HUES6 (cell line): Measurements from ENCODE around the gene DOC2B.
A peak's percentile ranks its signal among the peaks of the same experiment; 100 is the strongest.
"Not testable (repeated sequence)": the region's sequence is repeated elsewhere in the genome, so short reads cannot be mapped to it uniquely, and the experiment has no call there.

Source experiments
- H3K27ac ChIP-seq: 2 replicates; pipeline ENCODE4 v1.7.0; 2013; ENCODE audit warnings: low read depth, mild to moderate bottlenecking, low read length, inconsistent platforms
- H3K27me3 ChIP-seq: 2 replicates; pipeline ENCODE4 v1.6.1; 2013; ENCODE audit warnings: low read length; ENCODE audit not compliant: control insufficient read depth, insufficient read depth
- H3K36me3 ChIP-seq: 2 replicates; pipeline ENCODE4 v1.6.1; 2013; ENCODE audit warnings: low read length; ENCODE audit not compliant: control insufficient read depth, insufficient read depth
- H3K4me1 ChIP-seq: 2 replicates; pipeline ENCODE4 v1.6.1; 2013; ENCODE audit warnings: low read length; ENCODE audit not compliant: control insufficient read depth, insufficient read depth
- H3K4me3 ChIP-seq: 2 replicates; pipeline ENCODE4 v1.5.1; 2013; ENCODE audit warnings: low read depth, low read length
- H3K9ac ChIP-seq: one replicate; pipeline ENCODE4 v1.6.1; 2013; ENCODE audit warnings: mild to moderate bottlenecking, low read length
- H3K9me3 ChIP-seq: 2 replicates; pipeline ENCODE4 v1.6.1; 2013; ENCODE audit warnings: low read depth, low read length; ENCODE audit not compliant: control insufficient read depth, insufficient read depth

The DOC2B gene

DNA sequence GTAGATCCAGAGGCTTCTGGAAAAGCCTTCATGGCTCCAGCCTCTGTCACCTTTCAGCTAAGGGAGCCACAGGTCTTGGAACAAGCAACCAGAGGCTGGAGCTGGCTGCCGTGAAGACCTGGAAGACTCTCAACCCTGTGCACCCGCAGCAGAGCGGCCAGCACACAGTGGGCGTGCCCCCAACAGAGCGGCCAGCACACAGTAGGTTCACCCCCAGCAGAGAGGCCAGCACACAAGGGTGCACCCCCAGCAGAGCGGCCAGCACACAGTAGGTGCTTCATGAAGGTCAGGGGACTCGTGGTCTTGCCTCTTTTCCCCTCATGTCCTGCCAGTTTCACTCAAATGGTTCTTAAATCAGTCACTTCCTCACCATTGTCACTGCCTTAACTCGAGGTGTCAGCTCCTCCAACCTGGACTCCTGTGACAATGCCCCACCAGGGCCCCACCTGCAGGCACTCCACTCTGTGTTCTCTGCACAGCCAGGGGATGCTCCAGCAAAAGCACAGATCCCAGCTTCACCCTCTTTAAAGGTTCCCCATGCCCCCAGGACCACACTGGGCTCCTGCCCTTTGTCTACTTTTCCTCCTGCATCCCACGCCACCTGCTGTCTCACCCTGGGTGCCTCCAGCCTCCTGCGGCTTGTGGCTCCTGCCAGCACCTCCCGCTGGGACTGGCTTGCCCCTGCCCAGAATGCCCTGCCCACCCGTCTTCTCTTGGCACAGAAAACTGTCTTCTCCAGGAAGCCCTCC, 42.4 kb upstream of the DOC2B start:
- no peaks in the 10 kb centered on the region for H3K4me1 ChIP-seq
- H3K9ac ChIP-seq: no peak overlapping the region
- peaks cover 2% of the 10 kb centered on the region; the same call in 1 of the 2 replicates for H3K27me3 ChIP-seq
- H3K36me3 ChIP-seq: no peaks in the 10 kb centered on the region
- no peaks in the 10 kb centered on the region for H3K9me3 ChIP-seq
- no peak overlapping the region for H3K4me3 ChIP-seq
- no peak overlapping the region for H3K27ac ChIP-seq

- Histone ChIP-seq H3K36me3 (no peaks in the 10 kb centered on the region), H3K9me3 (no peaks in the 10 kb centered on the region)
Observed at GRCh38 chr17:222172-222571, 40.7 kb upstream of the DOC2B start.

GRCh38 chr17:219696-220095, 38.2 kb upstream of the DOC2B start:
- no peak overlapping the region for H3K27ac ChIP-seq
- no peaks in the 10 kb centered on the region for H3K9me3 ChIP-seq
- H3K4me1 ChIP-seq: peaks cover 4% of the 10 kb centered on the region; the same call in 1 of the 2 replicates
- no peaks in the 10 kb centered on the region for H3K27me3 ChIP-seq
- no peak overlapping the region for H3K4me3 ChIP-seq
- H3K9ac ChIP-seq: no peak overlapping the region
- no peaks in the 10 kb centered on the region for H3K36me3 ChIP-seq

More at GRCh38 chr17:222172-222571, 40.7 kb upstream of the DOC2B start:
- H3K27me3 ChIP-seq: peaks cover 2% of the 10 kb centered on the region; the same call in 1 of the 2 replicates
- H3K27ac ChIP-seq: no peak overlapping the region
- no peak overlapping the region for H3K9ac ChIP-seq
- H3K4me1 ChIP-seq: no peaks in the 10 kb centered on the region
- H3K4me3 ChIP-seq: no peak overlapping the region

GRCh38 chr17:218432-219110, 37.1 kb upstream of the DOC2B start:
- Histone ChIP-seq H3K4me1 (peaks cover 4% of the 10 kb centered on the region; the same call in 1 of the 2 replicates), H3K9ac (no peak overlapping the region), H3K27me3 (no peaks in the 10 kb centered on the region), H3K36me3 (no peaks in the 10 kb centered on the region), H3K9me3 (no peaks in the 10 kb centered on the region), H3K27ac (no peak overlapping the region), H3K4me3 (no peak overlapping the region)

GRCh38 chr17:216625-217024, 35.2 kb upstream of the DOC2B start:
- Histone ChIP-seq H3K9me3 (no peaks in the 10 kb centered on the region), H3K36me3 (no peaks in the 10 kb centered on the region), H3K9ac (no peak overlapping the region), H3K27me3 (no peaks in the 10 kb centered on the region), H3K27ac (no peak overlapping the region), H3K4me1 (peaks cover 4% of the 10 kb centered on the region; the same call in 1 of the 2 replicates), H3K4me3 (no peak overlapping the region)

GRCh38 chr17:215563-216478, 34.4 kb upstream of the DOC2B start:
- peak overlapping the region; percentile 23; the same call in 1 of the 2 replicates for H3K4me3 ChIP-seq
- H3K36me3 ChIP-seq, H3K4me1 ChIP-seq, H3K27me3 ChIP-seq, H3K27ac ChIP-seq, H3K9ac ChIP-seq, H3K9me3 ChIP-seq: not testable (repeated sequence)

DNA sequence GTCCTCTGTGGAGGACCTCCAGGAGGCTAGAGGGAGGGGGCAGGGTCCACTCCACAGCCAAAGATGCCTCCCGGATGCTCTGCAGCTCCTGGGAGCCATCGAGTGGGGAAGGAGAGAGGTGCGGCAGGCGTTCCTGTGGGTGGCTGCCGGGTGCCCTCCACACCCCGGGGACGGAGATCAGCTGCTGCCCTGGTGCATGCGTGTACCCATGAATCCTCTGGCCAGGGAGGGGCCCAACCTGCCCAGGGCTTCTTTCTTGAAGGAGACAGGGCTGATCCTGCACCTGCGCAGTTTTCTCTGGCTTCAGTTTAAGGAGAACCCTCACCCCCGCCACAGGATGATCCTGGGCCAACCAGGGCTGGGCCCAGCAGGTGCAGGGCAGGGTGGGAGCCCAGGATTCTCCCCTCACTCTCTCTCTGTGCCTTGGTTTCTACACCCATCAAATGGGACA, 33.5 kb upstream of the DOC2B start:
- no peaks in the 10 kb centered on the region for H3K27me3 ChIP-seq
- no peaks in the 10 kb centered on the region for H3K9me3 ChIP-seq
- no peak overlapping the region for H3K9ac ChIP-seq
- no peak overlapping the region for H3K4me3 ChIP-seq
- H3K36me3 ChIP-seq: no peaks in the 10 kb centered on the region
- H3K4me1 ChIP-seq: peaks cover 4% of the 10 kb centered on the region; the same call in 1 of the 2 replicates
- H3K27ac ChIP-seq: no peak overlapping the region

DNA sequence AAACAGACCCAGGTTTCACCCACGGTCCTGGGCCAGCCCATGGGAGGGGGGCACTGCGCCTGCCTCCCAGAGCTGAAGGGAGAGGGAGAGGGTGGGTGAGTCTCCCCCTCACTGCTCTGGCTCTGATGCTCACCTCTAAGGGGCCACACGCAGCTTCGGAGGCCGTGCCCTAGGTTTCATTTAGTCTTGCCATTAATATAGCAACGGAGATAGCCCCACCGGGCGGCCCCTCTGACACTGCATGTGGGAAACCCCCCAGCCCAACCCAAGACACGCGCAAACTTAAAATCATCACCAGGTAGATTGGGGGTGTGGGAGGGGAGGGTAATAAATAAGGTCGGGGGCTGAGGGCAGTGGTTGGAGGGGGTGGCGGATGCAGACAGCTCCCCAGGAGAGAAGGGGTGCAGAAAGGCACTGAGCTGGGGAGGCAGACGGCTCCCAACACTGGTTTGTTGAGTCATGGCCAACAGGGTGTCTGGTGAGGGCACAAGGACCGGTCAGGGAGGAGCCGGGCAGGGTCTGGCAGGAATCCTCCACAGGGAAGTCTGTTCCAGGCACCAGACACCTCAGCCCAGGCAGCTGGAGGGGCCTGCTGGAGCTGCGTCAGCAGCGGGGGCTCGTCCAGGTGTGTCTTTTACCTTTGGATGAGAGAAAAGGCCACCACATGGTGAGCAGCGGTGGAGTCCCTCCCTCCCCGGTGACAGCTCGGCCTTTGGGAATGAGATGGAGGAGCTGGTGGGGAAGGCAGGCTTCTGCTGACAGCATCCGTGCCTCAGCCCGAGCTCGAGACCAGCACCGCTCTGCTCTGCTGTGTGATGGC, 32.0 kb upstream of the DOC2B start:
- H3K4me1 ChIP-seq: peaks cover 4% of the 10 kb centered on the region; the same call in 1 of the 2 replicates
- H3K9me3 ChIP-seq: no peaks in the 10 kb centered on the region
- H3K27me3 ChIP-seq: no peaks in the 10 kb centered on the region; the same call in 1 of the 2 replicates
- no peak overlapping the region for H3K4me3 ChIP-seq
- no peaks in the 10 kb centered on the region for H3K36me3 ChIP-seq
- no peak overlapping the region for H3K27ac ChIP-seq
- no peak overlapping the region for H3K9ac ChIP-seq

DNA sequence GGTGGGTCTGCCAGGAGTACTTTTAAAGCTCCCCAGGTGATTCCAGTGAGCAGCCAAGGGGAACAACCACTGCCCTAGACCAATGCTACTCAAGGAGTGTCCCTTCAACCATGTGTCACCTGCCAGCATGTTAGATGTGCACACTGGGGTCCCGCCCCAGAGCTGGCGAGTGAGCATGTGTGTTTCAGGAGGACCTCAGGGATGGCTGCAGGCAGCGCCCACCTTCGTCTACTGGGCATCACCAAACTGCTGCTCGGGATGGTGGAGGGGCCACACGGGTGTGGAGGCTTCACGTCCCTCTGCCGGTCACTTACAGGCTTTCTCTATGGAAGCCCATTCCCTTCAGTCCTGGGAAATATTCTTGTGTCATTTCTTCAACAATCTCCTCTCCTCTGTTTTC, 29.0 kb upstream of the DOC2B start:
- Histone ChIP-seq H3K4me3 (no peak overlapping the region), H3K9ac (no peak overlapping the region), H3K9me3 (peaks cover 8% of the 10 kb centered on the region), H3K4me1 (peaks cover 3% of the 10 kb centered on the region; the same call in 1 of the 2 replicates), H3K27ac (no peak overlapping the region), H3K27me3 (peaks cover 11% of the 10 kb centered on the region), H3K36me3 (no peaks in the 10 kb centered on the region)

GRCh38 chr17:208429-208828, 27.0 kb upstream of the DOC2B start:
- Histone ChIP-seq H3K27me3 (peaks cover 11% of the 10 kb centered on the region), H3K9ac (no peak overlapping the region), H3K4me1 (no peaks in the 10 kb centered on the region), H3K9me3 (peaks cover 8% of the 10 kb centered on the region), H3K36me3 (no peaks in the 10 kb centered on the region), H3K4me3 (no peak overlapping the region), H3K27ac (no peak overlapping the region)
